Vagina (tissue), 2 donors: ENCODE measurements around the gene G3BP2.

Experiments used
- CTCF ChIP-seq, 3 experiments: fragments of 450-650 bp in 2 of 3; fragments of 200-600 bp in 1 of 3; sonication (generic) in 1 of 3; IDR thresholded peaks; one replicate each; pipeline ENCODE4 v1.5.1; 2017 to 2019; ENCODE audit warnings: antibody characterized with exemption in 3 of 3, mild to moderate bottlenecking in 2 of 3, moderate library complexity in 2 of 3
- POLR2A ChIP-seq, 2 donors: fragments of 450-650 bp; IDR thresholded peaks; one replicate each; pipeline ENCODE4 v1.6.1; 2017; ENCODE audit warnings: antibody characterized with exemption in 2 of 2, mild to moderate bottlenecking in 2 of 2, moderate library complexity in 2 of 2

DNA sequence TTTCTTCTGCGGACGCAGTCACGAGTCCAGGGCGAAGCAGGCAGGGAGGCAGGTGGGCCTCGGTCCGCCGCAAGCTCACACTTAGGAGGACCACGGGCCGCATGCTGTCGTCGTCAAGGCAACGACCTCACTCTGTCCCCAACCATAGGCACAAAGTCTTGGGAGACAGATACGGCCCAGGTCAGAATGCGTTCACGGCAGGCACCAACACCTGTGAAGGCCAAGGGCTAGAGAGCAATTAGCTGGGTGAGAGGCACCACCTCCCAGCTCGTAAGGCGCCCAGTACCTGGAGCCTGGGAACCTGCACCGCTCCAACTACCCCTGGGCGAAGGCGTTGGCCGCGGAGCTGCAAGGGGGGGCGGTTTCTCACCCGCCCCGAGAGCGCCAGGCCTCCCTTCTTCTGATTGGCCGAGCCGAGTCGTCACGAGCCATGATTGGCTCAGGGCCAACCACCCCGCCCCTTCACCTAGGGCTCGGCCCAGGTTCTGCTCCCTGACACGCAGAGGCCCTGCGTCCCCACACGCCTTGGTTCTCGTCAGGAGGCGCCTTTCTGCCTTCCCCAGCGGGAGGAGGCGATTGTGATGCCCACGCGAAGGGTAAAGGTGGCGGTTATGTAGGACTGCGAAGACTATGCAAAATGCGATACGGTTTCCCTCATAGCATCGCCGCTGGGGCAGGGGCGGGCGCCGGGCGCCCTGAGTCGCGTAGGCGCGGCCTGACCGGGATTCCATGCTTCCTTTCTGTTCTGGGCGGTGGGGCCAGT lies 42.9 kb downstream of the G3BP2 start, which contains the start of gene CDKL2:
- no peak for TF ChIP-seq CTCF (IDR thresholded peaks at IDR 0.05)
- no peak for TF ChIP-seq POLR2A (IDR thresholded peaks at IDR 0.05)
